Right renal cortex interstitium (tissue), 3 donors: ENCODE measurements around the gene FREM3. TPM values are rescaled to one million over a fixed set of nuclear protein-coding genes. Genes with fewer than 3 reads are reported as not detected.
A peak's percentile ranks its signal among the peaks of the same experiment; 100 is the strongest.
"Not testable (repeated sequence)": the region's sequence is repeated elsewhere in the genome, so short reads cannot be mapped to it uniquely, and the experiment has no call there.

Experiments
- DNase-seq, 3 donors: peaks; one replicate each; pipeline ENCODE4 v3.0.0-alpha.2; 2013; ENCODE audit warnings: low read depth in 3 of 3, low spot score in 2 of 3
- polyA plus RNA-seq, 3 donors: library from polyadenylated mRNA; unstranded; fragments of 120-200 nt; gene quantifications; one replicate each; pipeline ENCODE4 v1.2.1, GENCODE V29; 2013; ENCODE audit not compliant: insufficient read length in 3 of 3

FREM3 gene
- under 1 TPM; 0.10 to 0.35 (median 0.19) TPM for polyA plus RNA-seq

DNA sequence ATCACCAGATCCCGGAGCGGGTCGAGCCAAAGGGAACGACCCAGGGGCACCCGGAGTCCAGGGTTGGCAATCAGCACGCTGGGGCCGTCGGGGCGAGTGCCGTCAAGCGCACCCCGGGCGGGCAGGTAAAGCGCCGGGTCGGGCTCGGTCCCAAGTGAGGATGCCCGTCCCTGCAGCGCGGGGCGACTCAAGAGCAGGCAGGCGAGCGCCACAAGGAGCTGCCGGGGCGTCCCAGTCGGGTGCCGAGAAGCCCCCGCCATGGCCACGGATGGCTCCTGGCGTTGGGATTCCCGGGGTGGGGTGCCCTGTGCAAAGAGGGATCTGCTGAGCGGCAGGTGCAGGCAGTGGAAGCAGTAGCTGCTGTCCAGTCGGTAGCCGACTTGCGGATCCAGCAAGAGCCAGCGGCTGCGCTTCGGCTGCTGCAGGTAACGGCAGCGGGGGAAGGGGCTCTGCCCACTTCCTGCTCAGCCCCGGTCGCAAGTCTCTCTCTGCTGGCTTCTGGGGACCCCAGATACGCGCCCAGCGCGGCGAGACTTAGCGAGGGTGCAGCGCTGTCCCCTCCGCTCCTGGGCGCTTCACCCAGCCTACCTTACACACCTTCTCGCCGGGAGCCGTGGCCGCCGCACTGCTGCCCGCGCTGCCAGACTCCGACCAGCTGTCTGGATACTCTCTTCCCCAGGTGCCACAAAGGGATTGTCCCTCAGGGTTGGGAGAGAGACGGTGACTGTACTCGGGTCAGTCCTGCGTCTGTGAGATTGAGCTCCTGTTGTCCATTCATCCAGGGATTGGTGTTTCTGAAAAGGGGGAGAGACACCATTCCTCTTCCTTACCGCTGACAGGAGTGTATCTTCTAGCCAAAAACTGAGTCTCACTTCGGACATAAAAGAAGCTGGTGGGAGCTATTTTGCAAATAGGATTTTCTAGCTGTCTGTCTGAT, at the start of gene FREM3:
TSS of gene FREM3 (minus strand) at position 260 of the 937 bp plus-strand sequence. CDS start at position 260, 0 bp downstream.
- DNase-seq: peak in 1 of 3 donors; percentile 10

GRCh38 chr4:143745874-143746273, 45.4 kb upstream of the FREM3 start:
- no peak for DNase-seq

DNA sequence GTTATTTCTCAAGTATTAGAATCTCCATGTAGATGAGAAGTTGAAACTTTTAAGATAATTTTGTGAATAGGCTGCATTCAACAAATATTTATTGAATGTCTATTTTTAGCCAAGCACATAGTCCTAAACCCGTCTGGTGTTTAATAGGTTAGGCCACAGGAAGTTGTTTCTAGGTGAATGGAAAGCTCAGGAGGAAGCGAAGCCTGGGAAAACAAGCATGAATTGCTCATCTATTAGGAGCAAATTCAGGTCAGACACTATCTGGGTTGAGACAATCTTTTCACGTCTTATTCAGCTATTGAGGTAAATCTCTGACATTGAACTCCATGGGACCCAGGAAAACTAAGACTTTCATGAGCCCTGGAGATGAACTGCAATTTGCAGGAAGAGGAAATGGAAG, 43.1 kb upstream of the FREM3 start:
- no peak for DNase-seq

GRCh38 chr4:143742834-143743233, 42.4 kb upstream of the FREM3 start:
- no peak for DNase-seq

DNA sequence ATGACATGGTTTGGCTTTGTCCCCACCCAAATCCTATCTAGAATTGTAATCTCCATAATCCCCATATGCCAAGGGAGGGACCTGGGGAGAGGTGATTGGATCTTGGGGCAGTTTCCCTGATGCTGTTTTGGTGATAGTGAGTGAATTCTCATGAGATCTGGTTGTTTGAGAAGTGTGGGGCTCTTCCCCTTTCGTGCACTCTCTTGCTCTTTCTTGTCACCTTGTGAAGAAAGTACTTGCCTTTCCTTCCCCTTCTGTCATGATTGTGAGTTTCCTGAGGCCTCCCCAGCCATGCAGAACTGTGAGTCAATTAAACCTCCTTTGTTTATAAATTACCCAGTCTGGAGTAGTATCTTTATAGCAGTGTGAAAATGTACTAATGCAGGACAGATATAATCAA, 36.4 kb upstream of the FREM3 start:
- DNase-seq: no peak

DNA sequence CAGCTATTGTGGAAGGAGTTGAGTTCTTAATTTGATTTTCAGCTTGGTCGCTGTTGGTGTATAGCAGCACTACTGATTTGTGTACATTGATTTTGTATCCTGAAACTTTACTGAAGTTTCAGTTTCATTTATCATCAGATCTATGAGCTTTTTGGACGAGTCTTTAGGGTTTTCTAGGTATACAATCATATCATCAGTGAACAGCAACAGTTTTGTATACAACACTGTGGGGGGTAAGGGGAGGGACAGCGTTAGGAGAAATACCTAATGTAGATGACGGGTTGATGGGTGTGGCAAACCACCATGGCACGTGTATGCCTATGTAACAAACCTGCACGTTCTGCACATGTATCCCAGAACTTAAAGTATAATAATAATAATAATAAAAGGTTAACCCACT, 35.6 kb upstream of the FREM3 start:
- DNase-seq: not testable (repeated sequence)

DNA sequence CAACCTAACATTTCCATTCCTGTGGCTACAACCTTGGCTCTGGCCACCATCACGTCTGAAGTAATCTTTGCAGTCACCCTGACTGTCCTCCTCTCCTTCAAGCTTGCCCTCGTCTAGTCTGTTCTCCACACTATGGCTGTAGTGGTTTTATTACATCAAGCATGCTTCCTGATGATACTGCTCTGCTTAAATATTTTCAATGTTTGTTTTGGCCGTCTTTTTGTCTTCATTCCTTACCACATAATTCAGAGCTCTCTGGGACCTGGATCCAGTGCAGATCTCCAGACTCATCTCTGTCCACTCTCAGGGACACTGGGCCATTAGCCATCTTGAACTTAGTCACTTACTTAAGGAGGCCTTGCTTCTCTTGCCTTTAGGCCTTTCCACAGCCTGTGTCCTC, 27.7 kb upstream of the FREM3 start:
- no peak for DNase-seq

DNA sequence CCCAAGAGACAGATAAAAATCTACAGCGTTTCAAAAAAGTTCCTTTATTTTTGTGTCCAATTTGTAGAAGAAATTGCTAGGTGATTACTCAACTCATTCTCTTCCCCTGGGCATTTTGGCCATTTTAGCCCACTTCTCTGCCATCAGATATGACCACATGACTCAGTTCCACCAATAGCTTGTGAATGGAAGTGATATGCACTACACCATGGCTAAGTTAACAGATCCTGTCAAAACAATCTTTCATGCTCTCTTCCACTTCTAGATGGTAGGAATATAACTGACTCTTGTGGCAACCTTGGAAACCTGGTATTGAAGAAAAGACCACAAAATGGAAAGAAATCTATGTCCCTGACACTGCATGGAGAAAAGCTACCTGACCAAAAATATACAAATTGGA, 26.2 kb upstream of the FREM3 start:
- no peak for DNase-seq

- no peak for DNase-seq
Measured at GRCh38 chr4:143721317-143721716, 20.8 kb upstream of the FREM3 start.

DNA sequence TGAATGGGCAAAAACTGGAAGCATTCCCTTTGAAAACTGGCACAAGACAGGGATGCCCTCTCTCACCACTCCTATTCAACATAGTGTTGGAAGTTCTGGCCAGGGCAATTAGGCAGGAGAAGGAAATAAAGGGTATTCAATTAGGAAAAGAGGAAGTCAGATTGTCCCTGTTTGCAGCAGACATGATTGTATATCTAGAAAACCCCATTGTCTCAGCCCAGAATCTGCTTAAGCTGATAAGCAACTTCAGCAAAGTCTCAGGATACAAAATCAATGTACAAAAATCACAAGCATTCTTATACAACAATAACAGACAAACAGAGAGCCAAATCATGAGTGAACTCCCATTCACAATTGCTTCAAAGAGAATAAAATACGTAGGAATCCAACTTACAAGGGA, 18.3 kb upstream of the FREM3 start:
- not testable (repeated sequence) for DNase-seq

DNA sequence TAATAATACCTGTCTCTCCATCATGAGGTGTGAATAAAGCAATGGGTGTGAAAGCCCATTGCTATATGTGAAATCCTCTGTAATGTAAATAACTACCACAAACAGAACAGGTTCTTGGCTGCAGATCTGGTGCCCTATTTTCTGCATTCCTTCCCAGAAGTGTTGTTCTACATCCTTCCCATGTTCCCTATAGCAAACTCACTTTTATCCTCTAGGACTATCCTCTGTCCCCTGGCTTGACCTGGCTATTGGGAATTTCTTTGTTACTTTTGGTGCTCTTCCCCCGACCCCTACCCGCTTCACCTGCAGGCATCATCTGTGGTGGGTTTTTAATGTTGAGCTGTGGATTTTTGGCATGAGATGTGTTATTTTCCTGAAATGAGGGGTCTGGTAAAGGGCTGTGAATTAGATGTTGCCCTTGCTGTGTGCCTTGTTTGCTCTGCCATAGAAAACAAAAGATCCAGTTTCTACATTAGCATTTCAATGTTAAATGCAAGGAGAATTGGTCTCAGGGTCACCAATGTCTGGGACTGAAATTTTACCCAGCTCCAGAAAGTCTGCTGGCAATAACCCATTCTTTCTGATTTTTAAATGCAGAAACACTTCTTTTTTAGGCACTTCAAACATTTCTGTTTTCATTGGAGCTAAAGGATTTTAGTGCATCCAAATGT, 13.6 kb upstream of the FREM3 start:
- no peak for DNase-seq

DNA sequence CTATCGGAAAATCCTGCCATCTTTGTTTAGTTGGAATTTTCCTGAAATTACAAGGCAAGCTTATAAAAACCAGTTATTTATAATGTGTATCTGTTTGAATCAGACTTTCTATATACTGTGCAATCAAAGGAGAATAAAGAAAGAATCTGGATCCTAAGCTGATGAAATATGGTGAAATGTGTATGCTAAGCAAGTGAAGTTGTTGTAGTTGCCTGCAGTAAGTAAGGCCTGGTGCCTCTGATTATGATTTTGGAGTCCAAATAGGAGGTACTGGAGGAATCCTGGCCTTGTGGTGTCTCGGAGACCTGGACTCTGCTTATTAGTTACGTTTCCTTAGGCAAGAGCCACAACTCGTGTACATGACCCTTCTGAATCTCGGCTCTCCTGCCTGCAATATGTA, 13.1 kb upstream of the FREM3 start:
- DNase-seq: no peak

DNA sequence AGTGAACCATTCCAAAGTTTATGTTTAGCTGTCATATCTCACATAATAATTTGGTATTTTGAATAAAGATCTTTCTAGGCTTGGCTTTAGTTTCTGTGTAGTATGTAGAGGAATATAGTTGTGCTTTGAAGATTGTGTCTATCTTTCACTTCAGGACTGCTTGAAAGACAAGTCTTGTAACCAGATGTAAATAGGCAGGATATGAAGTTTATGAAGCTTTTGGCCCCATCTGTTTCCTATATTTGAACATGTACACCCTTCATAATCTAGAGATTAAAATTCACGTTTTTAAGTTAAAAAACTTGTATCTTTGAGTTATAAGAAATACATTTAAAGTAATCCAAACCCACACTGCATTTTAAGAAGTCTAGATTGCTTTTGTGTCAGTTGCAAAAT, 11.7 kb upstream of the FREM3 start:
- DNase-seq: no peak

DNA sequence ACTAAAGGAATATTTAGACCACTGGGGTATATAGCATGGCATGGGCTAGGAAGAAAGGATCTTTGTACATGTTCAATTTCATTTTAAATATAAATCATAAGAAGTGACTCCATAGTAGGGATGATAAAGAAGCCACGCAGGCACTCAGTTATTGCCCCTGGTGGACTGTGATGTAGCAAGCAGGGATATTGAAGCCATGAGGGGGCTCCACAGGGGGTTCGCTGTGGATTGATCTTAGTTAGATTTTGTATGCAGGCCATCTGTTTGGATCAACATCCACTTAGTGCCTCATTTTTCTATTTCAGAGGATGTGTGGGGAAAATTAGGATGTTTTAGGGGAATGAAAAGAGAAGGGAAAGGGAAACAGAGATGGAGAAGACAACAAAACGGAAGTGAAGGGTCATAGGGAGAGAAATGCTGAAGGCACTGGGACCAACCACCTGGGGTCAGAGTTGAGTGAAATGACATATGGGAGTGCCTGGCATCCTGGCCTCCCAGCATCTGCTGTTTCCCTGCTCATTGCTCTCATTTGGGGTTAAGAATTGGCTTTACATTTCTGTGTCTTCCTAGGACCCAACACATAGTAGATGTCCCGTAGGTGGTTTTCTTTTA, 11.2 kb upstream of the FREM3 start:
- DNase-seq: no peak

DNA sequence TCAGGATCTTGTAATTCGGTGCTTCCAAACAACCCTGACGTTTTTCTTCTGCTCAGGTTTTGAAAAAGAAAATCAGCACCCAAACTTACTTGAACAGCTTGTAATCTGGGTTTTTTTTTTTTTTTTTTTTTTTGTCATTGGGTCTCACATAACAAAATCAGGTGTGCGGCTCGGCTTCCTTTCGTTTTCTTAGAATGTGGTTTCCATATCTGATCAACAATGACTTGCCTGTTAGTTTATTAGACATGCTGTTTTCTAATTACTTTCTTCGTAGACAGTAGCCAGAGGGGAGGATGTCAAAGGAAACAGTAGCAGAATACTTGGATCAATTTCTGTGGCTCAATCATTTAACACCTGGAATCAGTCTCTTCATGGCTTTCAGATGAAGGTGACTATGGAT, 890 bp upstream of the FREM3 start:
- DNase-seq: no peak

- peak in 1 of 3 donors; percentile 32 for DNase-seq
Measured at GRCh38 chr4:143700046-143700415, 444 bp downstream of the FREM3 start.

GRCh38 chr4:143699331-143700045, 987 bp downstream of the FREM3 start:
- no peak for DNase-seq

DNA sequence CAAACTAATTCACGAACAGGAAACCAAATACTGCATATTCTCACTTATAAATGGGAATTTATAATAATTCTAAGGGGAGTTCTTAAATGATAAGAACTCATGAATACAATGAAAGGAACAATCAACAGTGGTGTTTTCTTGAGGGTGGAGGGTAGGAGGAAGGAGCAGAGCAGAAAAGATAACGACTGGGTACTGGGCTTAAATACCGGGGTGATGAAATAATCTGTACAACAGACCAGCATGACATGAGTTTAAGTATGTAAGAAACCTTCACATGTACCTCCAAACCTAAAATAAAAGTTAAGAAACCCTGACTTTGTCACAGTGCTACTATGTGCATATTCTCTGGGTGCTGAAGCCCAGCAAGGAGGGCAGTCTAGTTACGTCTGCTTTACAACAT, 6.6 kb downstream of the FREM3 start:
- no peak for DNase-seq

DNA sequence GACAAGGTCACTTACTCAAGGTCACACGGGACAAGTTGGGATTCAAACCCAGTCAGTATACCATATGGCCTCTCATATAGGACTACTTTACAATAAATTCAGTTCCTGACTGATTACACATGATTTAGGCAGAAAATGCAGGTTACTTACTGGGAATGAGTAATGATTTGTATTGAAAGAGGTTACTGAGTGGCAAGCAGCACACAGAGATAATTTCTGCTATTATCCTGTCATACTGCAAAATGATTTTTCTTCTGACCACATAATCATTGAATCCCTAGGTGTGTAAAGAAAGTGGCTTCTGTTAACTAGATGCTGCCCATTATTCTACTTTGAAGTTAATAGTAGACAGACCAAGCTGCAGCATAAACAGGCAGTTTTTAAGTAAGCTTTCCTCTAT, 8.2 kb downstream of the FREM3 start:
- DNase-seq: no peak

- no peak for DNase-seq
Measured at GRCh38 chr4:143679434-143679833, 21.0 kb downstream of the FREM3 start.

GRCh38 chr4:143673629-143674028, 26.8 kb downstream of the FREM3 start:
- DNase-seq: not testable (repeated sequence)
